Peyer's patch (tissue), 4 donors: ENCODE results near the gene CWC15. TPM values are rescaled to one million over a fixed set of nuclear protein-coding genes. Genes with fewer than 3 reads are reported as not detected.

Experiments
- total RNA-seq, 4 donors: library from RNA; depleted of rRNA; stranded (reverse); fragments of >200 nt; gene quantifications; one replicate each; pipeline ENCODE4 v1.1.0, GENCODE V29; 2016

The CWC15 gene
- total RNA-seq, 4 donors from 2014 or later: 34.7 to 66.8 (median 44.4) TPM

Other genes with a start within 250 kb of the CWC15 start
- 10 to 100 TPM in 1 of 4 donors, 1 to 10 TPM in 3; 2.5 to 19.0 (median 7.2) TPM for gene AMOTL1, start 205.2 kb downstream of the CWC15 start, total RNA-seq
- gene KDM4D, start 153 bp upstream of the CWC15 start, total RNA-seq: under 1 TPM in 1 of 4 donors, not detected in 3; 0.54 TPM
- not detected for gene KDM4E, start 51.7 kb upstream of the CWC15 start, total RNA-seq
- not detected for gene KDM4F, start 75.9 kb upstream of the CWC15 start, total RNA-seq
- gene SRSF8, start 93.4 kb upstream of the CWC15 start, total RNA-seq: 10 to 100 TPM; 19.0 to 41.0 (median 27.4) TPM
- 10 to 100 TPM; 11.6 to 41.0 (median 39.2) TPM for gene ENDOD1, start 116.3 kb upstream of the CWC15 start, total RNA-seq